ENCODE results near the gene INPP5F.

DNA sequence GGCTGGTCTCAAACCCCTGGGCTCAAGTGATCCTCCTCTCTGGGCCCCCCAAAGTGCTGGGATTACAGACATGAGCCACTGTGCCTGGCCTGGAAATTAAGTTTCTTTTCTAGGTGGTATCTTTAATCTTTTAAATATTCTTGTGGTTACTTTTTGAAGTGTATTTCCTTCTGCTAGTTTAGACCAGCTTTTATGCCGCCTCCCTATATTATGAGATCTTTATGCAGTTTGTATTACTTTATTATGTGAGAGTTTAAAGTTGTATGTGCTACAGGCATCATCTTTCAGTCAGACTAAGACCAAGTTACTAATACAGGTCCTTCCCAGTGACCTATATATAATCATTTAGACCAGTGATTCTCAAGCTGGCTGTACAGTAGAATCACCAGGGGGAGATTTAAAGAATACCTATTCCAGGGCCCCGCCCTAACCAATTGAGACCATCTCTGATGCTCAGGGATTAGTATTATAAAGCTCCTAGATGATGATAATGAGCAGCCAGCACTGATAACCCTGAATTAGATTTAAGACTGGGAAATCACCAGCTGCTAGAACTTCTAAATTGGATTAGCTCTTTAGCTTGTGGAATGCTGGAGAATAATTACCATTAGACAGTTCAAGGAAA, 11.3 kb downstream of the INPP5F start:
- TF ChIP-seq, protein P1, sequence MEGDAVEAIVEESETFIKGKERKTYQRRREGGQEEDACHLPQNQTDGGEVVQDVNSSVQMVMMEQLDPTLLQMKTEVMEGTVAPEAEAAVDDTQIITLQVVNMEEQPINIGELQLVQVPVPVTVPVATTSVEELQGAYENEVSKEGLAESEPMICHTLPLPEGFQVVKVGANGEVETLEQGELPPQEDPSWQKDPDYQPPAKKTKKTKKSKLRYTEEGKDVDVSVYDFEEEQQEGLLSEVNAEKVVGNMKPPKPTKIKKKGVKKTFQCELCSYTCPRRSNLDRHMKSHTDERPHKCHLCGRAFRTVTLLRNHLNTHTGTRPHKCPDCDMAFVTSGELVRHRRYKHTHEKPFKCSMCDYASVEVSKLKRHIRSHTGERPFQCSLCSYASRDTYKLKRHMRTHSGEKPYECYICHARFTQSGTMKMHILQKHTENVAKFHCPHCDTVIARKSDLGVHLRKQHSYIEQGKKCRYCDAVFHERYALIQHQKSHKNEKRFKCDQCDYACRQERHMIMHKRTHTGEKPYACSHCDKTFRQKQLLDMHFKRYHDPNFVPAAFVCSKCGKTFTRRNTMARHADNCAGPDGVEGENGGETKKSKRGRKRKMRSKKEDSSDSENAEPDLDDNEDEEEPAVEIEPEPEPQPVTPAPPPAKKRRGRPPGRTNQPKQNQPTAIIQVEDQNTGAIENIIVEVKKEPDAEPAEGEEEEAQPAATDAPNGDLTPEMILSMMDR (IDR thresholded peaks at IDR 0.05) = no peak
- no peak for TF ChIP-seq CHD2 (IDR thresholded peaks at IDR 0.05; ENCODE audit: low read length, partially characterized antibody)
- TF ChIP-seq POLR2AphosphoS5 (IDR thresholded peaks at IDR 0.05; ENCODE audit: low read depth, low read length) = no peak
- TF ChIP-seq TCF12 (IDR thresholded peaks at IDR 0.05) = no peak
- TF ChIP-seq, protein P2, sequence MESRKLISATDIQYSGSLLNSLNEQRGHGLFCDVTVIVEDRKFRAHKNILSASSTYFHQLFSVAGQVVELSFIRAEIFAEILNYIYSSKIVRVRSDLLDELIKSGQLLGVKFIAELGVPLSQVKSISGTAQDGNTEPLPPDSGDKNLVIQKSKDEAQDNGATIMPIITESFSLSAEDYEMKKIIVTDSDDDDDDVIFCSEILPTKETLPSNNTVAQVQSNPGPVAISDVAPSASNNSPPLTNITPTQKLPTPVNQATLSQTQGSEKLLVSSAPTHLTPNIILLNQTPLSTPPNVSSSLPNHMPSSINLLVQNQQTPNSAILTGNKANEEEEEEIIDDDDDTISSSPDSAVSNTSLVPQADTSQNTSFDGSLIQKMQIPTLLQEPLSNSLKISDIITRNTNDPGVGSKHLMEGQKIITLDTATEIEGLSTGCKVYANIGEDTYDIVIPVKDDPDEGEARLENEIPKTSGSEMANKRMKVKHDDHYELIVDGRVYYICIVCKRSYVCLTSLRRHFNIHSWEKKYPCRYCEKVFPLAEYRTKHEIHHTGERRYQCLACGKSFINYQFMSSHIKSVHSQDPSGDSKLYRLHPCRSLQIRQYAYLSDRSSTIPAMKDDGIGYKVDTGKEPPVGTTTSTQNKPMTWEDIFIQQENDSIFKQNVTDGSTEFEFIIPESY (IDR thresholded peaks at IDR 0.05; ENCODE audit: borderline replicate concordance, low read depth) = no peak
- TF ChIP-seq, protein P3, sequence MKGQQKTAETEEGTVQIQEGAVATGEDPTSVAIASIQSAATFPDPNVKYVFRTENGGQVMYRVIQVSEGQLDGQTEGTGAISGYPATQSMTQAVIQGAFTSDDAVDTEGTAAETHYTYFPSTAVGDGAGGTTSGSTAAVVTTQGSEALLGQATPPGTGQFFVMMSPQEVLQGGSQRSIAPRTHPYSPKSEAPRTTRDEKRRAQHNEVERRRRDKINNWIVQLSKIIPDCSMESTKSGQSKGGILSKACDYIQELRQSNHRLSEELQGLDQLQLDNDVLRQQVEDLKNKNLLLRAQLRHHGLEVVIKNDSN (IDR thresholded peaks at IDR 0.05; ENCODE audit: borderline replicate concordance, low read depth) = no peak
- TF ChIP-seq RCOR1 (IDR thresholded peaks at IDR 0.05; ENCODE audit: low read length) = no peak
- no peak for TF ChIP-seq EP300 (IDR thresholded peaks at IDR 0.05; ENCODE audit: borderline replicate concordance in 1 of 2, low read depth in 1 of 2, low read length in 1 of 2)
- TF ChIP-seq TAF1 (IDR thresholded peaks at IDR 0.05; ENCODE audit: borderline replicate concordance, low read depth, low read length) = no peak

Measured in SK-N-SH (cell line).